HEK293 (cell line): ENCODE measurements around the gene ARMCX2.

Experiments
- CTCF ChIA-PET: fragments of 350-600 bp; formaldehyde crosslinking; extraction: SDS; loops from one replicate; lab custom pipeline; 2021; ENCODE audit warnings: antibody characterized with exemption; lab: Yijun Ruan, JAX
- POLR2A ChIA-PET: fragments of 300-600 bp; formaldehyde crosslinking; extraction: SDS; loops from one replicate; lab custom pipeline; 2020; ENCODE audit warnings: antibody characterized with exemption, inconsistent platforms; lab: Yijun Ruan, JAX
- H3K27ac ChIP-seq: fragments of 200-500 bp; sonication (Bioruptor generic); 2 replicates; pipeline ENCODE4 v1.5.1; 2014; ENCODE audit warnings: low read depth, low read length, control low read depth, inconsistent platforms; ENCODE audit errors: extremely low read depth
- H3K36me3 ChIP-seq, 2 experiments: fragments of 200-500 bp in 1 of 2; sonication (Bioruptor generic) in 1 of 2; 1 replicate in 1 of 2; 2 replicates in 1 of 2; pipeline ENCODE4 v1.5.1; 2014 to 2017; ENCODE audit warnings: inconsistent platforms in 2 of 2, low read length in 2 of 2; ENCODE audit not compliant: control insufficient read depth in 2 of 2, insufficient read depth in 1 of 2
- H3K4me1 ChIP-seq: fragments of 200-500 bp; sonication (Bioruptor generic); 2 replicates; pipeline ENCODE4 v1.5.1; 2014; ENCODE audit warnings: mild to moderate bottlenecking, low read length, inconsistent platforms; ENCODE audit not compliant: control insufficient read depth, insufficient read depth
- H3K4me3 ChIP-seq: 2 replicates; pipeline ENCODE4 v1.5.1; 2011; ENCODE audit warnings: low read depth, mild to moderate bottlenecking, control low read depth, low read length, moderate library complexity
- H3K9me3 ChIP-seq: fragments of 200-500 bp; sonication (Bioruptor generic); 2 replicates; pipeline ENCODE4 v1.5.1; 2014; ENCODE audit warnings: low read depth, low read length, inconsistent platforms; ENCODE audit not compliant: control insufficient read depth, insufficient read depth
- GFI1B ChIP-seq: fragments of 450-650 bp; formaldehyde crosslinking; IDR thresholded peaks from 2 replicates; pipeline ENCODE4 v1.5.1; 2016; ENCODE audit warnings: missing biosample characterization, missing genetic modification characterization
- GLIS1 ChIP-seq: fragments of 450-650 bp; formaldehyde crosslinking; IDR thresholded peaks from 2 replicates; pipeline ENCODE4 v1.5.1; 2016; ENCODE audit warnings: missing biosample characterization, missing genetic modification characterization
- HOXC10 ChIP-seq: sonication (generic); formaldehyde crosslinking; IDR thresholded peaks from 2 replicates; pipeline ENCODE4 v1.8.1; 2023; ENCODE audit warnings: mild to moderate bottlenecking, missing genetic modification reagents
- KLF9 ChIP-seq: fragments of 450-650 bp; formaldehyde crosslinking; IDR thresholded peaks from 2 replicates; pipeline ENCODE4 v1.5.1; 2016; ENCODE audit warnings: missing biosample characterization, missing genetic modification characterization, low read depth
- SCRT1 ChIP-seq: fragments of 450-650 bp; formaldehyde crosslinking; IDR thresholded peaks from 2 replicates; pipeline ENCODE4 v1.5.1; 2016; ENCODE audit warnings: missing biosample characterization, missing genetic modification characterization, borderline replicate concordance
- ZNF138 ChIP-seq: fragments of 450-650 bp; formaldehyde crosslinking; IDR thresholded peaks from 2 replicates; pipeline ENCODE4 v1.5.1; 2016; ENCODE audit warnings: missing biosample characterization, missing genetic modification characterization, borderline replicate concordance
- ZNF146 ChIP-seq: fragments of 450-650 bp; formaldehyde crosslinking; IDR thresholded peaks from 2 replicates; pipeline ENCODE4 v1.5.1; 2016; ENCODE audit warnings: missing biosample characterization, missing genetic modification characterization
- ZNF24 ChIP-seq: fragments of 450-650 bp; formaldehyde crosslinking; IDR thresholded peaks from 2 replicates; pipeline ENCODE4 v1.5.1; 2016; ENCODE audit warnings: missing biosample characterization, missing genetic modification characterization
- ZNF341 ChIP-seq: fragments of 450-650 bp; formaldehyde crosslinking; IDR thresholded peaks from 2 replicates; pipeline ENCODE4; 2016; ENCODE audit warnings: low read depth, missing biosample characterization, missing genetic modification characterization
- ZNF449 ChIP-seq: fragments of 450-650 bp; formaldehyde crosslinking; IDR thresholded peaks from 2 replicates; pipeline ENCODE4 v1.5.1; 2017; ENCODE audit warnings: missing biosample characterization, mild to moderate bottlenecking, missing genetic modification characterization, moderate library complexity
- ZNF48 ChIP-seq: fragments of 450-650 bp; formaldehyde crosslinking; IDR thresholded peaks from 2 replicates; pipeline ENCODE4 v1.5.1; 2016; ENCODE audit warnings: missing biosample characterization, missing genetic modification characterization
- ZNF510 ChIP-seq: fragments of 450-650 bp; formaldehyde crosslinking; IDR thresholded peaks from 2 replicates; pipeline ENCODE4 v1.5.1; 2018; ENCODE audit warnings: mild to moderate bottlenecking, missing genetic modification characterization, missing biosample characterization; ENCODE audit not compliant: insufficient replicate concordance
- ZNF548 ChIP-seq: fragments of 450-650 bp; formaldehyde crosslinking; IDR thresholded peaks from 2 replicates; pipeline ENCODE4 v1.5.1; 2016; ENCODE audit warnings: missing biosample characterization, missing genetic modification characterization
- ZNF621 ChIP-seq: fragments of 450-650 bp; formaldehyde crosslinking; IDR thresholded peaks from 2 replicates; pipeline ENCODE4 v1.5.1; 2017; ENCODE audit warnings: missing biosample characterization, missing genetic modification characterization
- ZNF624 ChIP-seq: fragments of 450-650 bp; formaldehyde crosslinking; IDR thresholded peaks from 2 replicates; pipeline ENCODE4 v1.5.1; 2017; ENCODE audit warnings: missing biosample characterization, missing genetic modification characterization
- ZNF768 ChIP-seq: fragments of 450-650 bp; formaldehyde crosslinking; IDR thresholded peaks from 2 replicates; pipeline ENCODE4 v1.5.1; 2018; ENCODE audit warnings: missing biosample characterization, mild to moderate bottlenecking, missing genetic modification characterization
- ZSCAN23 ChIP-seq: fragments of 450-650 bp; formaldehyde crosslinking; IDR thresholded peaks from 2 replicates; pipeline ENCODE4 v1.5.1; 2016; ENCODE audit warnings: missing biosample characterization, missing genetic modification characterization
- TF ChIP-seq, protein P1 (sequence below): fragments of 450-650 bp; formaldehyde crosslinking; IDR thresholded peaks from 2 replicates; pipeline ENCODE4 v1.5.1; 2016; ENCODE audit warnings: missing biosample characterization, missing genetic modification characterization
- TF ChIP-seq, protein P2 (sequence below): fragments of 450-650 bp; formaldehyde crosslinking; IDR thresholded peaks from 2 replicates; pipeline ENCODE4 v1.5.1; 2016; ENCODE audit warnings: missing biosample characterization, missing genetic modification characterization, low read depth
- TF ChIP-seq, protein P3 (sequence below): fragments of 450-650 bp; formaldehyde crosslinking; IDR thresholded peaks from 2 replicates; pipeline ENCODE4 v1.5.1; 2016; ENCODE audit warnings: missing biosample characterization, missing genetic modification characterization
- TF ChIP-seq, protein P4 (sequence below): fragments of 450-650 bp; formaldehyde crosslinking; IDR thresholded peaks from 2 replicates; pipeline ENCODE4 v1.5.0; 2017; ENCODE audit warnings: missing biosample characterization, missing genetic modification characterization, borderline replicate concordance

Gene ARMCX2

DNA sequence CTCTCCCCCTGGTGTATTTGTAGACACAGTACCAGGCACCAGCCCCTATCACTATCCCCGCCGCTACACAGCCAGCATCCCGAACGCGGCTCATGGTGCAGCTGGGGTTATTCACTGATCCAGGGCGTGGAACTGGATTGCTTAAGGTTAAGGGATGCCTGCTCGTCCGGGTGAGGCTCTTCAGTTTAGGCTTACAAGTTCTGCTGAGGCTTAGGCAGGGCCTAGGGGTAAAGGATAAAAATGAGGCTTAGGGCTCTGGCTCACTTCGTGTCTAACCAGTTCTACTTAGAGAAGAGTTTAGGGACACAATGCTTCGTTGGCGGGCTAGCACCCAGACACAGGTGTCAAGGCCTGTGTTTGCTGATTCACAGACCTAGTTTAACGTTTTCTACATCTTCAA is 2.2 kb downstream of the ARMCX2 start (continued):
- TF ChIP-seq ZNF449 (no peak), SCRT1 (no peak)

- POLR2A ChIA-PET = no interaction called here
- CTCF ChIA-PET = no interaction called here
- TF ChIP-seq GLIS1 (no peak), ZSCAN23 (no peak), ZNF548 (tag by site-specific recombination) (no peak), KLF9 (no peak)
- TF ChIP-seq, protein P1, sequence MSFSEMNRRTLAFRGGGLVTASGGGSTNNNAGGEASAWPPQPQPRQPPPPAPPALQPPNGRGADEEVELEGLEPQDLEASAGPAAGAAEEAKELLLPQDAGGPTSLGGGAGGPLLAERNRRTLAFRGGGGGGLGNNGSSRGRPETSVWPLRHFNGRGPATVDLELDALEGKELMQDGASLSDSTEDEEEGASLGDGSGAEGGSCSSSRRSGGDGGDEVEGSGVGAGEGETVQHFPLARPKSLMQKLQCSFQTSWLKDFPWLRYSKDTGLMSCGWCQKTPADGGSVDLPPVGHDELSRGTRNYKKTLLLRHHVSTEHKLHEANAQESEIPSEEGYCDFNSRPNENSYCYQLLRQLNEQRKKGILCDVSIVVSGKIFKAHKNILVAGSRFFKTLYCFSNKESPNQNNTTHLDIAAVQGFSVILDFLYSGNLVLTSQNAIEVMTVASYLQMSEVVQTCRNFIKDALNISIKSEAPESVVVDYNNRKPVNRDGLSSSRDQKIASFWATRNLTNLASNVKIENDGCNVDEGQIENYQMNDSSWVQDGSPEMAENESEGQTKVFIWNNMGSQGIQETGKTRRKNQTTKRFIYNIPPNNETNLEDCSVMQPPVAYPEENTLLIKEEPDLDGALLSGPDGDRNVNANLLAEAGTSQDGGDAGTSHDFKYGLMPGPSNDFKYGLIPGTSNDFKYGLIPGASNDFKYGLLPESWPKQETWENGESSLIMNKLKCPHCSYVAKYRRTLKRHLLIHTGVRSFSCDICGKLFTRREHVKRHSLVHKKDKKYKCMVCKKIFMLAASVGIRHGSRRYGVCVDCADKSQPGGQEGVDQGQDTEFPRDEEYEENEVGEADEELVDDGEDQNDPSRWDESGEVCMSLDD (tag by site-specific recombination) = no peak
- TF ChIP-seq, protein P2, sequence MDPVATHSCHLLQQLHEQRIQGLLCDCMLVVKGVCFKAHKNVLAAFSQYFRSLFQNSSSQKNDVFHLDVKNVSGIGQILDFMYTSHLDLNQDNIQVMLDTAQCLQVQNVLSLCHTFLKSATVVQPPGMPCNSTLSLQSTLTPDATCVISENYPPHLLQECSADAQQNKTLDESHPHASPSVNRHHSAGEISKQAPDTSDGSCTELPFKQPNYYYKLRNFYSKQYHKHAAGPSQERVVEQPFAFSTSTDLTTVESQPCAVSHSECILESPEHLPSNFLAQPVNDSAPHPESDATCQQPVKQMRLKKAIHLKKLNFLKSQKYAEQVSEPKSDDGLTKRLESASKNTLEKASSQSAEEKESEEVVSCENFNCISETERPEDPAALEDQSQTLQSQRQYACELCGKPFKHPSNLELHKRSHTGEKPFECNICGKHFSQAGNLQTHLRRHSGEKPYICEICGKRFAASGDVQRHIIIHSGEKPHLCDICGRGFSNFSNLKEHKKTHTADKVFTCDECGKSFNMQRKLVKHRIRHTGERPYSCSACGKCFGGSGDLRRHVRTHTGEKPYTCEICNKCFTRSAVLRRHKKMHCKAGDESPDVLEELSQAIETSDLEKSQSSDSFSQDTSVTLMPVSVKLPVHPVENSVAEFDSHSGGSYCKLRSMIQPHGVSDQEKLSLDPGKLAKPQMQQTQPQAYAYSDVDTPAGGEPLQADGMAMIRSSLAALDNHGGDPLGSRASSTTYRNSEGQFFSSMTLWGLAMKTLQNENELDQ (tag by site-specific recombination) = no peak
Measured at GRCh38 chrX:101656817-101657216, 2.8 kb downstream of the ARMCX2 start.

GRCh38 chrX:101655534-101655933 is 4.1 kb downstream of the ARMCX2 start:
- H3K9me3 ChIP-seq = no peaks in the 10 kb centered on the region
- ChIA-PET POLR2A (no interaction called here), CTCF (no interaction called here)
- TF ChIP-seq ZNF621 (tag by site-specific recombination) = no peak
- no peak for TF ChIP-seq ZNF48 (tag by site-specific recombination)
- no peak for TF ChIP-seq ZNF624 (tag by site-specific recombination)
- TF ChIP-seq, protein P3, sequence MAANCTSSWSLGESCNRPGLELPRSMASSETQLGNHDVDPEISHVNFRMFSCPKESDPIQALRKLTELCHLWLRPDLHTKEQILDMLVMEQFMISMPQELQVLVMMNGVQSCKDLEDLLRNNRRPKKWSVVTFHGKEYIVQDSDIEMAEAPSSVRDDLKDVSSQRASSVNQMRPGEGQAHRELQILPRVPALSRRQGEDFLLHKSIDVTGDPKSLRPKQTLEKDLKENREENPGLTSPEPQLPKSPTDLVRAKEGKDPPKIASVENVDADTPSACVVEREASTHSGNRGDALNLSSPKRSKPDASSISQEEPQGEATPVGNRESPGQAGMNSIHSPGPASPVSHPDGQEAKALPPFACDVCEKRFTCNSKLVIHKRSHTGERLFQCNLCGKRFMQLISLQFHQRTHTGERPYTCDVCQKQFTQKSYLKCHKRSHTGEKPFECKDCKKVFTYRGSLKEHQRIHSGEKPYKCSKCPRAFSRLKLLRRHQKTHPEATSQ = no peak
- TF ChIP-seq ZNF138 (tag by site-specific recombination) = no peak
- TF ChIP-seq ZNF24 (tag by site-specific recombination) = no peak
- TF ChIP-seq, protein P4, sequence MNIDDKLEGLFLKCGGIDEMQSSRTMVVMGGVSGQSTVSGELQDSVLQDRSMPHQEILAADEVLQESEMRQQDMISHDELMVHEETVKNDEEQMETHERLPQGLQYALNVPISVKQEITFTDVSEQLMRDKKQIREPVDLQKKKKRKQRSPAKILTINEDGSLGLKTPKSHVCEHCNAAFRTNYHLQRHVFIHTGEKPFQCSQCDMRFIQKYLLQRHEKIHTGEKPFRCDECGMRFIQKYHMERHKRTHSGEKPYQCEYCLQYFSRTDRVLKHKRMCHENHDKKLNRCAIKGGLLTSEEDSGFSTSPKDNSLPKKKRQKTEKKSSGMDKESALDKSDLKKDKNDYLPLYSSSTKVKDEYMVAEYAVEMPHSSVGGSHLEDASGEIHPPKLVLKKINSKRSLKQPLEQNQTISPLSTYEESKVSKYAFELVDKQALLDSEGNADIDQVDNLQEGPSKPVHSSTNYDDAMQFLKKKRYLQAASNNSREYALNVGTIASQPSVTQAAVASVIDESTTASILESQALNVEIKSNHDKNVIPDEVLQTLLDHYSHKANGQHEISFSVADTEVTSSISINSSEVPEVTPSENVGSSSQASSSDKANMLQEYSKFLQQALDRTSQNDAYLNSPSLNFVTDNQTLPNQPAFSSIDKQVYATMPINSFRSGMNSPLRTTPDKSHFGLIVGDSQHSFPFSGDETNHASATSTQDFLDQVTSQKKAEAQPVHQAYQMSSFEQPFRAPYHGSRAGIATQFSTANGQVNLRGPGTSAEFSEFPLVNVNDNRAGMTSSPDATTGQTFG (tag by site-specific recombination) = no peak
- TF ChIP-seq ZNF768 (tag by site-specific recombination) = no peak
- TF ChIP-seq, protein P2 (tag by site-specific recombination) = no peak
- TF ChIP-seq ZNF146 (tag by site-specific recombination) = no peak
- no peak for TF ChIP-seq ZNF510 (tag by site-specific recombination)
- TF ChIP-seq ZNF341 (tag by site-specific recombination) = no peak
- no peak for TF ChIP-seq GFI1B (tag by site-specific recombination)
- no peak for TF ChIP-seq HOXC10 (CRISPR knock-in tag)
- TF ChIP-seq ZSCAN23 = no peak

More at GRCh38 chrX:101656817-101657216, 2.8 kb downstream of the ARMCX2 start:
- Histone ChIP-seq H3K4me3 (no peak overlapping the region), H3K9me3 (no peaks in the 10 kb centered on the region), H3K4me1 (peaks cover 3% of the 10 kb centered on the region; the same call in 1 of the 2 replicates), H3K36me3 (no peaks in the 10 kb centered on the region), H3K27ac (no peak overlapping the region)

More at GRCh38 chrX:101655534-101655933, 4.1 kb downstream of the ARMCX2 start:
- H3K4me1 ChIP-seq = peaks cover 3% of the 10 kb centered on the region; the same call in 1 of the 2 replicates
- H3K36me3 ChIP-seq = no peaks in the 10 kb centered on the region
- H3K4me3 ChIP-seq = no peak overlapping the region
- H3K27ac ChIP-seq = no peak overlapping the region
